Posterior vena cava (tissue), 2 donors: ENCODE results near the gene LRBA. TPM values are rescaled to one million over a fixed set of nuclear protein-coding genes. Genes with fewer than 3 reads are reported as not detected.

Experiments
- DNase-seq: peaks from one replicate; pipeline ENCODE4 v3.0.0-alpha.2; 2020; ENCODE audit warnings: low spot score
- intact Hi-C, 2 donors: fragments of 100-400 bp; cut with DNase I; formaldehyde crosslinking; loops; one replicate each; pipeline versions ENCODE4 v1.14.1 to v1.14.2; 2022 to 2023
- total RNA-seq, 2 donors: library from RNA; stranded (reverse); fragmentation: NEBNext Ultra II Directional; extraction: Animal tissue kit (Norgen Biotek cat#: 25700); gene quantifications; one replicate each; pipeline ENCODE4 v1.2.1, GENCODE V29; 2021
- donor health status: DM: yes; HTN: yes; CAD: no.
- donor health status: DM: yes; HTN: yes; CAD: no.

LRBA gene
- total RNA-seq, 2 donors from 2014 or later: 21.0 to 23.0 TPM

DNA sequence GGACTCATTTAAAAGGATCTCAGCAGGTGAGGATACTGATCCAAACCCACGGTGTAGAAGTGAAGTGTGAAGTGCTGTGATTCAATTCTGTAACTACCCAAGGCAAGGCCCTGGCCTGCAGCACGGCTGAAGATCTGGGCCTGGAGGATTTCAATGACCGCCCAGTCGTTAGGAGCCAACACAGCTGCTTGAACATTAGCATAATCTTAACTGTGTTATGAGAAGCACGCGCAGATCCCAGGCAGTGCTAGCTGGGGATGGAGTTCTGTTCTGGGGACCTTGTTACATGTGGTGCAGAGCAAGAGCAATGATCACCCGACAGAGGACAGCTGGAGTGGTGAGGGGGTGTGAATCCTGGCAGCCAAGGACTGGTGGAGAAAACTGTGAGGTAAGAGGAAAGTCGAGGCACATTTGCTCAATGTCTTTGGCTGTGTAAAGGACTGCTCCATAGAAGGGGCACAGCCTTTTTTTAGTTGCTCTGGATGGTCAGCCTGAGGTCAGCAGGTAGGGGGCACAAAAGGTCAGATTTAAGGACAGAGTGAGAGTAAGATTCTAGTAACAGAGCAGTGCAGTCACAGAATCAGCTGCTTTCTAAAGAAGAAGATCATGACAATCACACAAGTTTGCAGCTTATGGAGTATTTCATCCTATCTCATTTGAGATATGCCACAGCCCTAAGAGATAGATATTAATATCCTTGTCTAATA lies 755.1 kb downstream of the LRBA start:
- DNase-seq: no peak

DNA sequence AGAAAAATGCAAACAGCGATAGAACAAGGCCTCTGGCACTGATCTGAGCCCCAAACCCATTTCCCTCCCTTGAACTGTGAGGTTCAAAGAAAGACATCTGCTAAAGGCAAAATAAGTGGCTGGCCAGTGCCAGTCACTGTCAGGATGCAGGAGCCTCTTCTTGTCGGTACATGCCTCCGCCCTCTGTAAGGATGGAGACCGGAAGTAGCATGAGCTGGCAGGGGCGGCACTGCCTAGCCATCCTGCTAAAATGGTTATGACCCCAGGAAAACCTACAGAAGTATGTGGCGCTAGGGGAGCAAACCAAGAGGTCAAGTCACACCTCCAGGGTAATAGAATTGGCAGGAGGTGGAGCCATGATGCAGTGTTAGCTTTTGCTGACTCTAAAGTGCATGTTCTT lies 756.5 kb downstream of the LRBA start:
- intact Hi-C loops: no loop called here
- DNase-seq: no peak

More for the DNA sequence above, 755.1 kb downstream of the LRBA start:
- intact Hi-C loops: no loop called here

DNA sequence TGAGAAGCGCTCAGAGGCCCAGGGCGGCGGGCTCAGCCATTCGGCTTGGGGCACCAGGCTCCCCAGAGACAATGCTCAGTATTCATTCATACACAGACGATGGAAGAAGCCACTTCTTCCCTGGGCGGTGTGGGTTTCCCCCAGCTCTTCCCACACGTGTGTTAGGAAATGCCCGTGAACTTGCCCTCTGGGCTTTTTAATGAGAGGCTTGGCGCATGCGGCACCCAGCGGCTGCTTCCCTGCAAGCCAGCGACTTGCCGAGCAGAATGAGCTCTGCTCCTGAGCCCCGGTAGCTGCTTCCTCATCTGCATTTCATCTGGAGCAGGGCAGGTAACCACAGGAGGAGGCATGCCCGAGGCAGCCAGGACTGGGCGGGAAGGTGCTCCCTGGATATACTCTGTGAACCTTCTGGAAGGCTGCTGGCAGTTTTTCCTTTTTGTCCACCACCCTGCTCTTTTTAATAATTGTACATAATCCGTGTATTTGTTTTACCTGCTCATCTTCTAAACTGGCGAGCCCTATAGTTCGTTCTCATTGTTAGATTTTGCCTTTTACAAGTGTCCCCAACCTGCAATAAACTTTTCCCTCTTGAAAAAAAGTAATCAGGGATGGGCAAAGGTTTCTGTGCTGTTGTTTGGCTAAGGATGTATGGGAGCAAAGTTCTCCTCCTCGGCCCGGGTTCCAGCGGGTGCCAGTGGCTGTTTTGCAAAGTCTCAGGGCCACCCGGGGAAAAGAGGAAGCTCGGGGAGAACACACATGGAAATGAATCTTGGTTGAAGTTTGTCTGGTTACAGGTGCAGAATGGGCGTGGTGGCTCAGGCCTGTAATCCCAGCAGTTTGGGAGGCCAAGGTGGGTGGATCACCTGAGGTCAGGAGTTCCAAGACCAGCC lies 758.0 kb downstream of the LRBA start:
- intact Hi-C loops: no loop called here
- DNase-seq: peak; percentile 69

DNA sequence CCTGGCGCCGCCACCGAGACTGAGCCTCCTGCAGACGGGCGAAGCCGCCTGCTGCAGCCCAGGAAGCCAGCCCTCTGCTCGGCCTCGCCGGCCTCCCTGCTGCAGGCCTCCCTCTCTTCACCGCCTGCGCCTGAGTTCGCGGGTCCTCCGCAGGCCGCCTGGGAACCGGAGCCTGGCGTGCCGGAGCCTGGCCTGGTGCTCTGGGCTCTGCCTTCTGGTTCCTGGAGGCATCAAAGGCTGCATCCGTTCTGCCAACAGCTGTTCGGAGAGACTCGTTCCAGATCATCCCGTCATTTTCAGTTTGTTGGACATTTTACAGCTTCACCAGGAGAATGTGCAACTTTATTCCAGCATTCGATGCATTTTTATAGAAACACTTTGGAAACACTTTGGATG lies 758.9 kb downstream of the LRBA start:
- DNase-seq: peak; percentile 78

DNA sequence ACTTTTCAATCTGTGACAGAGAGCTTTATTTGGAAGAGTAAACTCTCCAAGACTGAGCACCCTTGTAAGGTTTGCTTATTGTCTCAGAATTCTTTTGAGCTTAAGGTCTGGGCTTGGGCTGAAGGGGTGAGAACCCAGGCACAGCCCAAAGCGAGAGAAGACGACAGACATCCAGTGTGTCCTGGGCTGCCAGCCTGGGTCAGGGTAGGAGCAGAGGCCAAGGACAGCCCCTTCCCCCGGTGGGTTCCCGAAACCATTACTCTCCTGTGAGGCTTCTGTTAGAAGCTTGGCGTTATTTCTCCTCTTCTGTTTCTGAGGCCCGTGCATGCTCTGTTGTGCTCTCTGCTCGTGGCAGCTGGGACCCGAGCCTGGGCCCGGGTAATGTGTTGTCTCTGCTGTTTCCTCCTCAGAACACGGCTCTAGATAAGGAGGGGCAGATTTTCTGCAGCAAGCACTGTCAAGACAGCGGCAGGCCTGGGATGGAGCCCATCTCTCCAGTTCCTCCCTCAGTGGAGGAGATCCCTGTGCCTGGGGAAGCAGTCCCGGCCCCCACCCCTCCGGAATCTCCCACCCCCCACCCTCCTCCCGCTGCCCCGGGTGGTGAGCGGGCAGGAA lies 759.4 kb downstream of the LRBA start:
- intact Hi-C loops: no loop called here
- DNase-seq: peak; percentile 75

More for the DNA sequence above, 758.9 kb downstream of the LRBA start:
- intact Hi-C loops: no loop called here

DNA sequence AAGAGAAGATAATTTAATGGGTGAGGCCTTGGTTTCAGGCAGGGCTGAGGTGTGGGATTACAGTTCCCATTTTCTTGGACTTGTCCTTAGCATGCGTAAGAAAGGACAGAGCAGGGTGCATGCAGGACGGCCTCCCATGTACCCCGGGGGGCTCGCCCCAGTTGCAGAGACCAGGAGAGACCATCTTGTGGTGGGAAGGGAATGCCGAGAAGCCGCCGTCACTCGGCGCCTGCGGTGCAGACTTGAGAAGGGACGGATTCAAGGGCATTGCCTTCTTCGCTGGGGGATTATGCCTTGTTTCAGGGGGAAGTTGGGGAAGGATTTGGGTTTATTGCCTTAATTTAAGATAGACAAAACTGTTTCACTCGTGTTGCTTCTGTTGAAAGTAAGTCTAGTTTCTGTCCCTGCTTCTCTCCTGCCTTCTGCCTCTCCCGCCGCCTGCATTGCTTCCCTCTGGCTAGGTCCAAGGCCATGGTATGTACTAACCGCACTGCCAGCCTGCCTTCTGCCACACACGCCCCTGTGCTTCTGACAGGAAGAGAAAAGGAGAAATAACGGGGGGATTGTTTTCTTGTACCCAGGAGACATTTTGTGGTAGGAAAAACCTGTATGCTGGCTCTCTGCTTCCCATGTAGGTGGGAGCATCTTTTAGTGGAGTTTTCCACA lies 761.0 kb downstream of the LRBA start:
- DNase-seq: peak; percentile 62
- intact Hi-C loops: no loop called here

DNA sequence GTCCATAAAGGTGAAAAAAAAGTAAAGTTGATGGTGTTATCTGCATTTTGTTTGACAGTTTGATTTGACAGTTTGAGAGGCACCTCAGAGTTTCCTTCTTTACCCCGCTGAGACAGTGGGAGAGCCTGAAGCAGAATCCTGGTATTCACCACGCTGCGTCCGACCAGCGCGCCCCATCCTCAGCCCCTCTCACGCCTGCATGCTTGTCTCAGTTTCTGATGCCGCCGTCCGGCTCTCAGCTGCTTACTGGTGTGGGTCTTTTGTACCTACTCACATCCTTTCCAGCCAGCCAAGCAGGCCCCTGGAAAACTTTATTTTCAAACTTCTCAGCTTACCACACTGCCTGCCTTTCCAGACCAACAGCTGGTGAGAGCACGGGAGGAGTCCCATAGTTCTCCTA lies 761.7 kb downstream of the LRBA start:
- intact Hi-C loops: no loop called here
- DNase-seq: no peak

DNA sequence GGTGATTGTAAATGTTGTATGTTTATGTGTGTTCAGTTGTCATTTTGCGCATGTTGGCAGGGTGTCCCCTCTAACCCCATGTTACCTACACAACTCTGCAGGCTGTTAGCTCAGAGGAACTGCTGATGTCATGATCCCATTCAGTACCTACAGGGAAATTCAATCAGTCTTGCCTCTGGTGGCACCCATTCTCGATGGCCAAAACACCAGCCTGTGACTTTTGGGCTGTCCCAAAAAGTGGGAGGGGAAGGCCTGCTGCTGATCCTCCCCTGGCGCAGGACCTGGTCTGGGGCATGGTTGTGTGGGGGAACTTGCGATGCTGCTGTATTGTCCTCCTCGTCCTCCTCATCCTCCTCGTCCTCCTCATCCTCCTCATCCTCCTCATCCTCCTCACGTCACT lies 762.3 kb downstream of the LRBA start:
- intact Hi-C loops: no loop called here
- DNase-seq: no peak

DNA sequence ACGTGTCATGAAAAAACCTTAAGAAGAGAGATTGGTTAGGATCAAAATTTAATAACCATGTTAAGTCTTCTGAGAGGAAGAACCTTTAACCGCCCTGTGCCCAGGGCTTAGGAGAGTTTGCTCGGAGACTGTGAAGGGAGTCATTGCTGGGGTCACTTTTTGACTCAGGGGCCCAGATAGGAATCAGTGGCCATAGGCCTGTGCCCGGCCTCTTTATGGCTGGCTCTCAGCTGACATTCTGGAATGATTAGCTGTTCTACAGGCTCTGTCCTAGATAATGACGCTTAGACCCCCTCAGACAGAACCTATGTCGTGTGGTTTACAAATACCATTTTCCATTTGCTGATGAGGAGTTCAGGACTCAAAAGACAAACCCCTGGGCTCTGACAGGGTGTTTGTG lies 762.8 kb downstream of the LRBA start:
- intact Hi-C loops: no loop called here
- DNase-seq: no peak

DNA sequence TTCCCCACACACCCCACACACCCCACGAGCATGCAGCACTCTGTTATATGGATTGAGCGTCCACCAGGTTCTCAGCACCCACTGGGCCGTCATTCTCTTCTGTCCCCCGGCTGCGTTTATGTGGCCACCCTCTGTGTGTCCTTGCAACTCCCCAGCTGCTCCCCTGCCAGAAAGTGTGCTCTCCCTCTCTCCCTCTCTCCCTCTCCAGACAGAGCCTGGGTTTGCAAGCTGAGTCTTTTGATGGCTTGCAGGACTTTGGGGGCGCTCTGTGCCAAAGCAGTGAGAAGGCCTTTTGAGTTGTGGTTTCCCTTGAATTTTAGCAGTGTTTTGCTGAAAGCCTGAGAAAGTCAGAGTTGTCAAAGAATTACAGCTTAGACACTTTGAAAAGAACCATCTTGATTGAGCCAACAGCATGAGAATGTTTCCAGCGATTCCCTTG lies 763.3 kb downstream of the LRBA start:
- intact Hi-C loops: no loop called here
- no peak for DNase-seq

DNA sequence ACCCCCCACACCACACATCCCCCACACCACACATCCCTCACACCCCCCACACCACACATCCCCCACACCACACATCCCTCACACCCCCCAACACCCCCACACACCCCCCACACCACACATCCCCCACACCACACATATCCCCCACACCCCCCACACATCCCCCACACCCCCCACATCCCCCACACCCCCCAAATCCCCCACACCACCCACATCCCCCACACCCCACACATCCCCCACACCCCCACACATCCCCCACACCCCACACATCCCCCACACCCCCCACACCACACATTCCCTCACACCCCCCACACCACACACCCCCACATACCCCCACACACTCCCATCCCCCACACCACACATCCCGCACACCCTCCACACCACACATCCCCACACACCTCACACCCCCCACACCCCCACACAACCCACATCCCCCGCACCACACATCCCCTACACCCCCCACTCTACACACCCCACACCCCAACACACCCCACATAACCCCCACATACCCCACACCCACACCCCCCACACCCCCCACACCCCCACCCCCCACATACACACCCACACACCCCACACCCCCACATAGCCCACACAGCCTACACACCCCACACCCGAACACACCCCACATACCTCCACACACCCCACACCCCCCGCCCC lies 764.0 kb downstream of the LRBA start:
- no peak for DNase-seq
- intact Hi-C loops: no loop called here

DNA sequence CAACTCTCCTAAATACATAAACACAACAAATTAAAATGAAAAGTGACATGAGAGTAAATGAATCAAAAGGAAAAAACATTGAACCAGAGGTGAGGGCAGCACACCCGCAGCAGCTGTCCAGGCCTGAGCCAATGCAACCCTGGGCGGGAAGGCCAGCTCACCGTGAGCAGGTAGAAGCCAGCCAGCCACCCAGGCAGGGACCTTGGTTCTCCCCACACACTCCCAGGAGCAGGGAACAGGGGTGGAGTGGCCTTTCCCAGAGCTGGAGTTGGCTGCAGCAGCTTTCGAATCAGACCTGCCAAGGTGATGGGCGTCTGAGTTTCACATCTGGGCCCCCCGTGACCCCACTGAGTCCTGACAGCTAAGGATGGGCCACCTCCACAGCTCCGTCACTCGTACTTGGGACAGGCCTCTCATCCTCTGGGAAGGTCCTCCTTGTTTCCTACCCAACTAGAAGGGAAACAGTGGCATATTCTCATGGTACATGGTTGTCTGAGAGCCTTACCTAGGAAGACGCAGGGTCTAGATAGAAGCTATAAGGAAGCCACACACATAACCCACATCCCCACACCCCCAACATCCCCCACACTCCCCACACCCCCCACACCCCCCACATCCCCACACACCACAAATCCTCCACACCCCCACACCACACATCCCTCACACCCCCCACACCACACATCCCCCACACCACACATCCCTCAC lies 764.6 kb downstream of the LRBA start:
- no peak for DNase-seq
- intact Hi-C loops: no loop called here

DNA sequence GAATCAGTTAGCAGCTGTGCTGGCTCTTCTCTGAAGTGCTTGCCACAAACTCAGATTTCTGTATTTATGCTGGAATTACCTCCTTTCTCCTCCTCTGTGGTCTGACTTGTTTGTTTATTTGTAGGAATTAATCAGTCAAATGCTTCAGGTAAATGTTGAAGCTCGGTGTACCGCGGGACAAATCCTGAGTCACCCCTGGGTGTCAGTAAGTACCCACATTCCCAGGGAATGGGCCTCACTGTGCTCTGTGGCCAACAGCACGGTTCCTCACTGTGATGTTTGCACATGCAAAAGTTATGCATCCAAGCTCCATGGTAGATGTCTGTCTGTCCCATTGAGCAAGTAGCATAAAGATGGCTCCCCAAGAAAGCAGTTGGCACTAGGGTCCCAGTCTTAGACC lies 766.9 kb downstream of the LRBA start:
- intact Hi-C loops: loop anchor here in 1 of 2 donors (10.0 kb wide), 1 partner anchor 253 kb away; no protein-coding TSS in a partner anchor
- no peak for DNase-seq

DNA sequence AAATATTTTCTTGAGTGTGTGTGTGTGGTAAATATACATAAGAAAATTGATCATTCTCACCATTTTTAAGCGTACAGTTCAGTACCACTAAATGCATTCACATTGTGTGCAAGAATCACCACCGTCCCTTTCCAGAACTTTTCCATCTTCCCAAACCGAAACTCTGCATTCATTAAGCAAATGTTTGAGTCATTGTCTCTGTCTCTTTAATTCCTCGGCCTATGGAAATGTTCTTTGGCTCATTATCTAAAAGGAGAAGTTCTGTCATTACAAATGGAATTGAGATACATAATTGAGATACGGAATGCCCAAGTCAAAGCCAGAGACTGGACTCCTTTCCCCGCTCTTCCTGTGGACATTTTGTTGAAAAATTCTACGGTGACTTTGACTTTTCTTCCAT lies 767.9 kb downstream of the LRBA start:
- intact Hi-C loops: loop anchor here in 1 of 2 donors (10.0 kb wide), 1 partner anchor 252 kb away; no protein-coding TSS in a partner anchor
- no peak for DNase-seq

DNA sequence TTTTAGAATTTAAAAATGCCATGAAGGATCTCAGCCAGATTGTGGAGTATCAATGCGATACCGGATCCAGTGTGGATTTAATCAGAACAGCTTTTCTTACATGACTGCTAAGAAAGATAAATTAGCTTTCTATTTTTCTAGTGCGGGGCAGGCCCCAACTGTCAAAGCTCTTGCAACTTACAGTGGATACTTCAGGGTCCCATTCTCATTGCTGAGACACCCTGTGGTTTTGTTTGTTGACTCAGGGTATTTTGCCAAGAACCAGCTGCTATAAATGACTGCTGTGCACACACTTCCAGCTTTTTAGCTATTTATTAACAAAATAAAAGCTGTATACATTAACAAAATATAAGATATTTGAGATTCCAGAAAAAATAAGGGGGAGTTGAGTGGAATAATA lies 770.5 kb downstream of the LRBA start:
- intact Hi-C loops: loop anchor here (5.0 to 10.0 kb wide), 2 partner anchors 247 to 250 kb away; no protein-coding TSS in a partner anchor
- DNase-seq: no peak

DNA sequence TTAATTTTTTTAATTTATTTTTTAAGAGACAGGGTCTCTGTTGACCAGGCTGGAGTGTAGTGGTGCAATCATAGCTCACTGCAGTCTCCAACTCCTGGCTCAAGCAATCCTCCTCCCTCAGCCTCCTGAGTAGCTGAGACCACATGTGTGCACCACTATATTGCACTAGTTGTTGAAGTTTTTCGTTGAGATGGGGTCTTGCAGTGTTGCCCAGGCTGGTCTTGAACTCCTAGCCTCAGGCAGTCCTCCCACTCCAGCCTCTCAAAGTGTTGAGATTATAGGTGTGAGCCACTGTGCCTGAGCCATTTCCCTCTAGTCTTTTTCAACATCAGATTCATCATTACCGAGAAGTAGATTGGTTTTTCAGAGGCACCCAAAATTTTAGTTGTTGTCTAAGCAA lies 771.2 kb downstream of the LRBA start:
- intact Hi-C loops: loop anchor here (5.0 to 10.0 kb wide), 2 partner anchors 247 to 249 kb away; no protein-coding TSS in a partner anchor
- DNase-seq: no peak

DNA sequence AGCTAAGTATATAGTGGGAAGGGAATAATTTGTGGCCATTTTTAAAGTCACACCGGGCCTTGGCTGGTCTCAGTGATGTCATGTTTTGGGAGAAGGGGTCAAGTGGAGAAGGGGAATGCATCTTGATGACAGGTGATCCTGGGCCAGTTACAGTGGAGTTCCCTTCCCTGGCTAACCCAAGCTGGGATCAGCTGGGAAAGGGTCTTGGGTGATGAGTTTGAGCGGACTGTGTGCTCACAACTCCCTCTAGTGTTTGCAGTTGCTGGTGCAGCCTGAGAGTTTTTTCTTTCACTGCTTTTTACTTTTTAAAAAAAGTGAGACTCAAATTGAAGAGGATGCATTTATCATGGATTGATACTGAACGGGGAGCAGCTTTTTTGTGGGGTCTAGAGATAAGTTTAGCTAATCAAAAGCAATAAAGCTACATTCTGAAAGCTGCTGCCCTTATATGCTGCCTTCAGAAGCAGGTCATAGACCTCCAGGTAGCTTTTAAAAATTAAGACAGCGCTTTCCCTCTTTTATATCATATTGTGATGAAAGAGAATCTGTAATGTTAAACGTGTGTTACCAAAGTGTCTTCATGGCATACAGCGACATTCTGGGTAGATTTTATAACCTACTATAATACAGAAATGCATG lies 772.1 kb downstream of the LRBA start:
- no peak for DNase-seq
- intact Hi-C loops: loop anchor here (5.0 to 10.0 kb wide), 2 partner anchors 246 to 248 kb away; no protein-coding TSS in a partner anchor

DNA sequence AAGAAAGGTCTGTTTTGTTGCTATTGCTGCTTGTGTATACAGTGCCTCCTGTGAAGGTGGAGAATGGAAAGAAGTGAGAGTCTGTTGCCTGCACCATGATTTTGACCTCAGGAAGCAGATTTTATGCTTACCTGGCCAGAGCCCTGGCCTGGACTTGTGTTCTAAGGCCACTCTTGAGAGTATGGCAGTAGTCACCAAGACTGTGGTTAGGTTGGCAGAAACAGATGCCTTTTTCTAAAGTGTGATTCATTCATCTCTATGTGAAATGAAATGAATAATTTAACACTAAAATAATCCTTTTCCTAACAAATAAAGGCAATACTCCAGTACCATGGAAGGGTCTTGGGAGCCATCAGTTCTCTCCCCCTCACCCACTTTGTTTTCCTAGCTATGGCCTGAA lies 775.1 kb downstream of the LRBA start:
- no peak for DNase-seq
- intact Hi-C loops: loop anchor here (5.0 to 10.0 kb wide), 2 partner anchors 243 to 245 kb away; no protein-coding TSS in a partner anchor
